IMR-90 (cell line): Measurements from ENCODE around the gene PTX4.

ENCODE experiments used
- BHLHE40 ChIP-seq: fragments of 150-350 bp; IDR thresholded peaks from 2 replicates; pipeline ENCODE4 v1.6.1; 2016; ENCODE audit warnings: mild to moderate bottlenecking, low read depth, low read length
- CEBPB ChIP-seq: IDR thresholded peaks from 2 replicates; pipeline ENCODE4 v1.6.1; 2012; ENCODE audit warnings: low read depth, low read length, improper control_type of control experiment
- CTCF ChIP-seq: conservative IDR thresholded peaks from 2 replicates; pipeline ENCODE4 v1.5.1; 2012; ENCODE audit warnings: mild to moderate bottlenecking, low read depth, low read length, improper control_type of control experiment
- ELK1 ChIP-seq: fragments of 150-350 bp; IDR thresholded peaks from 2 replicates; pipeline ENCODE4 v1.6.1; 2016; ENCODE audit warnings: low read depth, mild to moderate bottlenecking, low read length, moderate library complexity, borderline replicate concordance

- TF ChIP-seq CTCF = no peak
- no peak for TF ChIP-seq BHLHE40
- no peak for TF ChIP-seq CEBPB
- no peak for TF ChIP-seq ELK1
These were observed 11.2 kb upstream of the PTX4 start for GRCh38 chr16:1499756-1500464.
